Adrenal gland (tissue), 5 donors: ENCODE data around the gene IPO13.

Experiments
- POLR2A ChIP-seq, 2 donors: fragments of 450-650 bp; IDR thresholded peaks; one replicate each; pipeline ENCODE4 v1.6.1; 2017; ENCODE audit warnings: antibody characterized with exemption in 2 of 2, mild to moderate bottlenecking in 2 of 2, moderate library complexity in 1 of 2
- TF ChIP-seq, protein P1 (sequence below), 6 experiments: fragments of 450-650 bp in 4 of 6; fragments of 200-600 bp in 2 of 6; sonication (generic) in 1 of 6; IDR thresholded peaks; 1 replicate in 5 of 6; 2 replicates in 1 of 6; pipeline versions ENCODE4 v1.5.1 to v1.8.0; 2016 to 2021; ENCODE audit warnings: antibody characterized with exemption in 6 of 6, mild to moderate bottlenecking in 2 of 6, moderate library complexity in 1 of 6
- donor health status: DM: no; HTN: no; CAD: no.

DNA sequence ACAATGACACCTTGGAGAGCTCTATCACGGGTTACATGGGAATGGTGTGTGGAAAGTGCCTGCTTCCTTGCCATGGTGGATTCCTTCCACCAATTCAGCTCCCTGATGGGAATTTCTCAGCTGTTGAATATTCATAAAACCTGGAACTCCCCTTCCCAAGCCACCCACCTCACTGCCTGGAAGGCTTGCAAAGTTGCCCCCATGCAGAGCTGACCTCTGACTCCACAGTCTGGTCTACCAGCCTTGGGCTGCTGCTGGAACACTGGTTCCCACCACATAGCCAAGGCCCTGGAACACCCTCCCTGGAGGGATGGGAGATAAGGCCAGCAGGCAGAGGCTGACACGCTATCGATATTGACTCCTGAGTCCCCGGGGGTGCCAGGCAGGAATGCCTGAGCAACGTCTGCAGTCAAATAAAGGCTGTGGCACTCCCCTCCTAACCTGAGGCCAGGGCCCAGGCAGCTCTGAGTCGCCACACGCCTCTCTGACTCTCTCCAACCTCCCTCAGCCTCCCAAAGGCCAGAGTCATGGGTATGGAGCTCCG, 53.4 kb downstream of the IPO13 start:
- TF ChIP-seq, protein P1, sequence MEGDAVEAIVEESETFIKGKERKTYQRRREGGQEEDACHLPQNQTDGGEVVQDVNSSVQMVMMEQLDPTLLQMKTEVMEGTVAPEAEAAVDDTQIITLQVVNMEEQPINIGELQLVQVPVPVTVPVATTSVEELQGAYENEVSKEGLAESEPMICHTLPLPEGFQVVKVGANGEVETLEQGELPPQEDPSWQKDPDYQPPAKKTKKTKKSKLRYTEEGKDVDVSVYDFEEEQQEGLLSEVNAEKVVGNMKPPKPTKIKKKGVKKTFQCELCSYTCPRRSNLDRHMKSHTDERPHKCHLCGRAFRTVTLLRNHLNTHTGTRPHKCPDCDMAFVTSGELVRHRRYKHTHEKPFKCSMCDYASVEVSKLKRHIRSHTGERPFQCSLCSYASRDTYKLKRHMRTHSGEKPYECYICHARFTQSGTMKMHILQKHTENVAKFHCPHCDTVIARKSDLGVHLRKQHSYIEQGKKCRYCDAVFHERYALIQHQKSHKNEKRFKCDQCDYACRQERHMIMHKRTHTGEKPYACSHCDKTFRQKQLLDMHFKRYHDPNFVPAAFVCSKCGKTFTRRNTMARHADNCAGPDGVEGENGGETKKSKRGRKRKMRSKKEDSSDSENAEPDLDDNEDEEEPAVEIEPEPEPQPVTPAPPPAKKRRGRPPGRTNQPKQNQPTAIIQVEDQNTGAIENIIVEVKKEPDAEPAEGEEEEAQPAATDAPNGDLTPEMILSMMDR (IDR thresholded peaks at IDR 0.05): no peak
- no peak for TF ChIP-seq POLR2A (IDR thresholded peaks at IDR 0.05)
